HG02588 (cell line): ENCODE measurements around the gene LRRC8D.

ENCODE experiments used
- ATAC-seq: cut with Tn5 transposase; IDR thresholded peaks from one replicate; pipeline ENCODE4 v1.9.1; 2021; ENCODE audit warnings: mild to moderate bottlenecking, moderate library complexity; ENCODE audit not compliant: unreplicated experiment

LRRC8D gene

GRCh38 chr1:89806616-89807015, 14.2 kb upstream of the LRRC8D start:
- no peak for ATAC-seq

DNA sequence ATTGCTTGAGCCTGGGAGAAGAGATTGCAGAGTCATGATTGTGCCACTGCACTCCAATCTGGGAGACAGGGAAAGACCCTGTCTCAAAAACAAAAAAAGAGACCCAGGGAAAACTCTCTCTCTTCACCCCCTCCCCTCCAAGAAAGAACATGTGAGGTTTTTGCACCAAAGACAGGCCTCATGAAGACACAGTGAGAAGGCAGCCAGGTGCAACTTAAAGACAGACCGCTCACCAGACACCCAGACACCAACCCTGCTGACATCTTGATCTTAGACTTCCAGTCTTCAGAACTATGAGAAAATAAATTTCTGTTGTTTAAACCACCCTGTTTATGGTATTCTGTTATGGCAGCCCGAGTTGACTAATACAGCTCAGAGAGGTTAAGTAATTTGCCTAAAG, 13.3 kb upstream of the LRRC8D start:
- no peak for ATAC-seq

- ATAC-seq: no peak
These were observed 12.8 kb upstream of the LRRC8D start for GRCh38 chr1:89807983-89808382.

GRCh38 chr1:89808441-89809117, 12.3 kb upstream of the LRRC8D start:
- no peak for ATAC-seq

DNA sequence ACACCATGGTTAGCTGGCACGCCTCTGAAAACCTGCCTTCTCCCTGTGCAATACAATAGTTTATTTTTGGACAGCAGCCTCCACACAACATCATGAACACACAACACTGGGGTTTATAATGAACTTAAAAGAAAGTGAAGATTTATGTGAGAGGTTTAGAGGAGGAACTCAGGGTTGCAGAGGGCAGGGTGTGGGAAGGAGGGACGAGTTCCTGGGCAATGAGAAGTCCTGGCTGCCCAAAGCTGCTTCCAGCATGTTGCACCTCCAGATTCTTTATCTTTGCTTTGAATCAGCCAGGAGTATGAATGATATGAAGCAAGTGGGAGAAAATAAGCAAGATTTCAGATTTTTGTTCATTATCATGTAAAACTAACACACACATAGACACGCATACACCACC, 11.3 kb upstream of the LRRC8D start:
- ATAC-seq: no peak

- ATAC-seq: no peak
These were observed 10.5 kb upstream of the LRRC8D start for GRCh38 chr1:89810302-89810701.

- ATAC-seq: no peak
These were observed 10.0 kb upstream of the LRRC8D start for GRCh38 chr1:89810880-89811279.

DNA sequence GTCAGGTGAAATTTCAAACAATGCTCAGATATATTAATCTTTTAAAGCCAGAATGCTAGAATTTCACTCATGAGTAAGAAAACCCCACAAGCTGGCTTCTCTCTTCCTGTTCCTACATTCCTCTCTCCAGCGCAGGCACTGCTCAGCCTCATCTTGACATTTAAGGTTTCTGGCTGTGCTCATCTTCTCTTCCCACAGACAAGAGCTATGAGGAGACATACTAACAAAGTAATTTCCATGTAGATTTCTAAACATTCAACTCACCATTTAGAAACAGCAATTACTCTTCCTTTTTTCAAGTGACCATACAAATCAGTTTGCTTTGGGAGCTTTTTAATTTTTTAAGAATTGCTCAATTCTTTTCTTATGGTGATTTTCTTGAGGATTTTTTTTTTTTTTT, 7.8 kb upstream of the LRRC8D start:
- ATAC-seq: no peak

DNA sequence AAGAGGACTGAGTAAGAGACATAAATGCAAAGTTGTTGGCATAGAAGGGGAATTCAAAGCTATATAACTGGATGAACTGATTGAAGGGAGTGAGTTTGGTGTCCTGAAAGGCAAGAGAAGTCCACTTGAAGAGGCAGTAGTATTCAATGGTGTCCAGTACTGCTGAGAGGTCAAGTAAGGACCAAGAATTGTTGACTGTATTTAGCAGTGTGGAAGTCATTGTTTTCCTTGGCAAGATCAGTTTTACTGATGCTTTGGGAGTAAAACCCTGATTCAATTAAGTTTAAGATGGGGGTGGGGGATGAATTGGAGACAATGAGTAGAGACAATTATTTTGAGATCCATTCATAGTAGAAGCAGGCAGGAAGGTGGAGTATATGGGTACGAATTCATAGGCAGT, 5.8 kb upstream of the LRRC8D start:
- ATAC-seq: no peak

- ATAC-seq: peak; percentile 43
These were observed 5.2 kb upstream of the LRRC8D start for GRCh38 chr1:89815611-89816010.

- ATAC-seq: no peak
These were observed 4.5 kb upstream of the LRRC8D start for GRCh38 chr1:89816366-89816765.

DNA sequence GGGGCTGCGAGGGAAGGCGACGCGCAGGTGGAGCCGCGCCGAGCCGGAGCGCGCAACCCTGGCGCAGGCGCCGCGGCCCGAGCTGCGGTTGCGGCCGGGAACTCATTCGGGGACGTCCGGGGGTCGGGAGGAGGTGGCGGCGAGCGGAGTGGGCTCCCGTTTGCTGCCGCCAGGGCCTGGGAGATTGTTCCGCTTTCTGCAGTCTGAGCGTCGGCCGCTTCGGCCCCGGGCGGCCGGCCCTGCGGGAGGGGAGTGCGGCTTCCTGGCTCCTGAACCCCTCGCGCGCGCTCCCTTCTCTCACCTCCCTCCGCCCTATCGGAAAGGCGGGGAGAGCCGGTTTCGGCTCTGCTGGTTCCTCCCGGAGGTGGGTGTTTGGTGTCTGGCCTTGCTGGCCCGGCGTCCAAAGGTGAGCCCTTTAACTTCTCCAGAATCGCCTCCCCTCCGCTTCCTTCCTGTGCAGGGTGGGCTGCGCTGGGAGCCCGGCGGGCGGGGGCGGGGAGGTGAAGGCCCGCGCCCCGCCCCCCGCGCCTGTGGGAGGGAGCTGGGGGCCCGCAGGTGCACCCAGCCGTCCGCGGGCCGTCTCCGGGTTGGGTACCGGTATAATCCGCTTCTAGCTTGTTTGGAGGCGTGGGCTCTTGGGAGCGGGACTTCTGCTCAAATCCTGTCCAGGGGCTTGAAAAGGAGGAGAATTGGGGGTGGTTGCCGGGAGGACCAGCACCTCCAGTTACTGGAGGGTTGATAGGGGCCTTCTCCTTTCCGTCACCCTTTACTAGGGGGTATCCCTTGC, 683 bp downstream of the LRRC8D start:
- peak; percentile 52 for ATAC-seq

GRCh38 chr1:89822109-89822962, 1.5 kb downstream of the LRRC8D start:
- ATAC-seq: no peak

DNA sequence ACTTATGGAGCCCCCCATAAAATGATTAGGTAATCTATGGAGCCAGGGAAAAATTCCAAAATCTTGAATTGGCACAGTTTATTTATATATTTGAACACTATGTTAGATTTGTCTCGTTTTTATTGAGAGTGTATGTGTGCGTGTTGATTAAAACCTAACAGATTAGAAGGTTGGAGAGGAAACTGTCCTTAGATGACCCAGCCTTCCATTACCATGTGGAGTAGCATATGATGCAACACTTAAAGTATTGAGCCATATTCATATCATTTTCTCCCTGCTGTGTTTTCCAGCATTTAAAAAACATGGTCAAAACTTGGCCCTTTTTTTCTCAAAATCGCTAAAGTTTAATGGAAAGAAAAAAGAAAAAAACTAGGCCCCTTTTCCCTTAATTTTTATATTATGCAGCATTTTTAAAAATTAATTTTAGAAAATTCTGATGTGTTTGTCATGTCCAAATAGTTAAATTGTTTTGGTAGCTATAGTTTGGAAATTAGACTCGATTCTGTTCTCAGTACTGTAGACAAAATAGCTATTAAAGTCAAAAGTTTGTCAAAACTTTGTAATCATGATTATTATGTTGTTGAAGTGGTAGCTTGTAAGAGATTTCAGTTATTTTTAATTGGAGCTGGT, 2.3 kb downstream of the LRRC8D start:
- no peak for ATAC-seq

- ATAC-seq: no peak
These were observed 3.0 kb downstream of the LRRC8D start for GRCh38 chr1:89823679-89824292.

GRCh38 chr1:89826594-89826993, 5.8 kb downstream of the LRRC8D start:
- ATAC-seq: no peak

GRCh38 chr1:89827330-89827729, 6.5 kb downstream of the LRRC8D start:
- ATAC-seq: no peak

GRCh38 chr1:89827902-89828301, 7.1 kb downstream of the LRRC8D start:
- ATAC-seq: no peak

DNA sequence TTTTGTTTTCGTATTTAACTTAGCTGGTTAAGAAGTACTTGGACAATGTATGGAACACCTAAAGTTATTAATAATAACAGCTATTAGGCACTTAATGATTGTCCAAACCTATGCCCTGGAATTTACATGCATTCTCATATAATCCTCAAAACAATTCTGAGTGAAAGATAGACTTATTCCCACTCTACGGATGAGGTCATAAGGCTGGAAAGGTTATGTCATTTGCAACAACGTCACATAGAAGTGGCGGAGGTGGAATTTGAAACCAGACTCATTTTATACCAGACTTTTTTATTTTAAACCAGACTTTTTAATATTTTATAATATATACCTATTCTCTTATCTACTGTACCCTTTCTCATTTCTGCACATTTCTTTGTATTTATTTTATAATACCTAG, 8.4 kb downstream of the LRRC8D start:
- no peak for ATAC-seq

DNA sequence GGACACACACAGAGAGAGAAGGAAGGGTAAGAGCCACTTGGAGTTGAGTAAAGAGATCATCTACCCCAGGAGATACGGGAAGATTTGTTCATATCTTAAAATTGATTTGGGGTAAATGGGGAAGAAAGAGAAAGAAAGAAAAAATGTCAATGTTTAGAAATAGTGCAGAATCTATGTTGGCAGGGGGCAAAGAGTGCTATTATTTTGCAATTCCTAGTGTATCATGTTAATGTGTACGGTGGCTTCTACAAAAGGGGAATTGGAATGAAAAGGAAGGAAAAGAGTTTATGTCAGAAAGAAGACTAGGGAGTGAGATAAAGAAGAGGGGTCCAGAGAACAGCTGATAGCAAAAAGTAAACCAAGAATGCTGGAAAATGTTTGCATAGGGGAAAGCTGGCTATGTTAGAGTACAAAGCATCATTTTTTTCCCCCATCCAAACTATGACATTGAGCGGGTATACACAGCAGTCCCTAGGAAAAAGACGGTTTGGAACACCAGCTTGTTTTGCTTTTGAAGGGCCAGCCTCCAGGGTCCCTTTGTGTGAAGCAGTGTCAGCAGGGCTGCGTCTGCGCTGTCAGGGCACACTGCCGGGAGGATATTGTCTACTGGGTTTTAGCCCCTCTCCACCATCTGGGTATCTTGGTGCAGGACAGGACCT, 10.8 kb downstream of the LRRC8D start:
- no peak for ATAC-seq
